ENCODE results near the gene BPIFB6.

BPIFB6 gene

DNA sequence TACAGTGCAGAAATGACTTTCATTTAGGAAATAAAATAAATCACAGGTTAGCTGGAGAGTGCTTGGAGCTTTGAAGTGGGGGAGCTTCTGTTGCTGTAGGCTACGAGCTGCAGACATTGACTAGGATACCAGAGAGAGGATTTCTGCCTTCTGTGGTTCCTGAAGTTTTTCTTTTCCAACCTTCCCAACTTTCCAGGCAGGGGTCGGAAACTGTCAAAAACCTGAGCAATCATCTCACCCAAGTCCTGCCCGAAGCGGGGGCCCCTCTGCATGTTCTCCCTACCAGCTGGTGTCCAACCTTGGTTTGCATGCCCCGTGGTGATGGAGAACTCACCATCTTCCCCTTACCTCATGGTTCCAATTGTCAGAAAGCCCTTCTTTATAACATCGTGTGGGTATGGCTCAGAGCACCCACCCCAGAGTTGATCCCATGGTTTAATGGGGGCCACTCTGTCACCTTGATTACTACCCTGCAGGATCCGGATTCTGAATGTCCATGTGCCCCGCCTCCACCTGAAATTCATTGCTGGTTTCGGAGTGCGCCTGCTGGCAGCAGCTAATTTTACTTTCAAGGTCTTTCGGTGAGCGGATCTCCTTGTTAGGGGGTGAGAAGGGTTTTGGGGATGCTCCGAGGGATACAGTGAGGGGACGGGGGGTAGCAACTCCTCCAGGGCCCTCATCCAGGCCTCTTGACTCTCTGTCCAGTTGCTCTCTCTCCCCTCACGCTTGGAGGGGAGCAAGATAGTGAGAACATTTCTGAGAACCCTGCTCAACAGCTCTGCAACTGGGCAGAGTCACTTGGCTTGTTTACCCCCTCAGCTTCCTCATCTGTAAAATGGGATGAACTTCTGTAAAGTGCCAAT lies 18.9 kb upstream of the BPIFB6 start:
- Histone ChIP-seq H3K27me3 (ENCODE audit: control insufficient read depth, insufficient read depth, low read length) (peaks cover 53% of the 10 kb centered on the region), H3K9me3 (replicated peaks; ENCODE audit: low read length) (no peaks in the 10 kb centered on the region), H3K4me3 (ENCODE audit: low read length) (no peak overlapping the region), H3K4me2 (ENCODE audit: low read length) (no peak overlapping the region), H3K36me3 (ENCODE audit: insufficient read depth, low read length) (no peaks in the 10 kb centered on the region), H3K4me1 (ENCODE audit: control insufficient read depth, insufficient read depth, low read length) (no peaks in the 10 kb centered on the region), H3K9ac (ENCODE audit: low read depth, low read length) (no peak overlapping the region)

DNA sequence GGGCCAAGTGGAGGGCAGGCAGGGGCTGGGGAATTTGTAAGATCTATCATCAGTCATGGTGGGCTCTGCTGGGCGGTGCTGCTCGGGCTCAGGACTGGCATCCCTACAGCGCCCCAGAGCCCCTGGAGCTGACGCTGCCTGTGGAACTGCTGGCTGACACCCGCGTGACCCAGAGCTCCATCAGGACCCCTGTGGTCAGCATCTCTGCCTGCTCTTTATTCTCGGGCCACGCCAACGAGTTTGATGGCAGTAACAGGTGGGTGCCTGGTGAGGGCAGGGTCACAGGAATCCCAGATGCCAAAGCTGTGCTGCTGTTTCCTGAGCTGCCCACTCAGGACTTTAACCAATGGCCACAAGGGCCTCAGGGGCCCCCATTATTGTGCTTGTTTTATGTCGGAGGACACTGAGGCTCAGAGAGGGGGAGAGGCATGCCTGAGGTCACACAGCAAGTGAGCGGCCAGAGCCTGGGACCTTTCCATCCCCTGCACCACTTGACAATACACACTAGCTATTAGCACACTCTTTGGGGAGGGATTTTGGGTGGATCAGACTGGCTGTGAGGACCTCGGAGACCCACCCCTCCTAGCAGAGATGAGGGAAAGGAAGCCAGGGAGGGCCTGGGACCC lies 17.6 kb upstream of the BPIFB6 start:
- no peak overlapping the region for H3K9ac ChIP-seq (ENCODE audit: low read depth, low read length)
- no peak overlapping the region for H3K4me2 ChIP-seq (ENCODE audit: low read length)
- H3K4me1 ChIP-seq (ENCODE audit: control insufficient read depth, insufficient read depth, low read length) = no peaks in the 10 kb centered on the region

DNA sequence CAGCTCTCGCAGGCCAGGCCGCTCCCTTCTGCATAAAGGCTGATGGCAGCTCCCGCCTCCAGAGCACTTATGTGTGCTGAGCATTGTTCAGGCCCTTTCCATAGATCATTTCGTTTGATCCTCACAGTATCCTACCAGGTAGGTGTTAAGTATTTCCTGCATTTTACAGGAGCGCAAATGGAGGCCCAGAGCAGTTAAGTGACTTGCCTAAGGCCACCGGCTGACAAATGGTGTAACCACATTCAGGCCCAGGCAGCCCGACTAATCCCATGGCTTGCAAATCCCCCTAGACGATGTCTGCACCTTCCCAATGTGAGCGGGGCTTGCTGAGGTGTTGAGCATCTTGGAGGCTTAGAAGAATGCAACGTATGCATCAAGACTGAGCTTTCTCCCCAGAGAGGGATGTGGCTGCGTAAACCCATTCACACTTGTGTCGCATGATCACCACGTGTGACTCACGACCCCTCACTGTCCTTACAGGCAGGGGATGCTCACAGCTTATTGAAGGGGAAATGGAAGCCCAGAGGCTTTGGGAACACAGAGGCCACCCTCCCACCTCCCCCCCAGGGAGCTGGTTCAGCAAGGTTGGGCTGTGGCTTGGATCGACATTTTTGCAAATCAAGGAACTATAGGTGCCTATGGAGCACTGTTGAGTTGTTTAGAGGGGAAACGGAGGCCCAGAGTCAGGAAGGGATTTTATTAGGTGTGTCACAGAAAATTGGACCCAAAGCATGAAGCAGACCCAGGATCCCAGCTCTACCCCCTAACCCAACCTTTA lies 16.9 kb upstream of the BPIFB6 start:
- no peak overlapping the region for H3K9ac ChIP-seq (ENCODE audit: low read depth, low read length)
- H3K4me1 ChIP-seq (ENCODE audit: control insufficient read depth, insufficient read depth, low read length) = no peaks in the 10 kb centered on the region

More for the DNA sequence above, 17.6 kb upstream of the BPIFB6 start:
- H3K4me3 ChIP-seq (ENCODE audit: low read length) = no peak overlapping the region
- H3K27me3 ChIP-seq (ENCODE audit: control insufficient read depth, insufficient read depth, low read length) = peaks cover 53% of the 10 kb centered on the region
- no peaks in the 10 kb centered on the region for H3K9me3 ChIP-seq (replicated peaks; ENCODE audit: low read length)
- no peaks in the 10 kb centered on the region for H3K36me3 ChIP-seq (ENCODE audit: insufficient read depth, low read length)

DNA sequence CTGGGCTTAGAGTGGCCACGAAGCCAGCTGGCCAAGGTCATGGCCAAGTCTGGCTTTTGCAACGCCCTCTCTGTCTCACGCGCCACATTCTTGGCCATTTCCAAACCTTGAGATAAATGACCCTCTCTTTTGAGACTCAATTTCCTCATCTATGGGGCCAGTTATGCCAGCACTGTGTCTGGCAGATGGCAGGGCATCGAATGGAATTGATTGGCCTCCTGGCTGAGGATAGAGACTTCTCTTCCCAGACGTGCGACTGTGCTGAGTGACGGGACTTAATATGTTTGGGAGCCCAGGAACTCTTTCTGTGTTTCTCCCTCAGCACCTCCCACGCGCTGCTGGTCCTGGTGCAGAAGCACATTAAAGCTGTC lies 16.3 kb upstream of the BPIFB6 start:
- no peaks in the 10 kb centered on the region for H3K9me3 ChIP-seq (replicated peaks; ENCODE audit: low read length)
- no peak overlapping the region for H3K4me2 ChIP-seq (ENCODE audit: low read length)
- H3K9ac ChIP-seq (ENCODE audit: low read depth, low read length) = no peak overlapping the region
- H3K4me3 ChIP-seq (ENCODE audit: low read length) = no peak overlapping the region
- no peaks in the 10 kb centered on the region for H3K36me3 ChIP-seq (ENCODE audit: insufficient read depth, low read length)
- peaks cover 56% of the 10 kb centered on the region for H3K27me3 ChIP-seq (ENCODE audit: control insufficient read depth, insufficient read depth, low read length)
- no peaks in the 10 kb centered on the region for H3K4me1 ChIP-seq (ENCODE audit: control insufficient read depth, insufficient read depth, low read length)

More for the DNA sequence above, 16.9 kb upstream of the BPIFB6 start:
- Histone ChIP-seq H3K4me2 (ENCODE audit: low read length) (no peak overlapping the region), H3K4me3 (ENCODE audit: low read length) (no peak overlapping the region), H3K9me3 (replicated peaks; ENCODE audit: low read length) (no peaks in the 10 kb centered on the region), H3K36me3 (ENCODE audit: insufficient read depth, low read length) (no peaks in the 10 kb centered on the region), H3K27me3 (ENCODE audit: control insufficient read depth, insufficient read depth, low read length) (peaks cover 53% of the 10 kb centered on the region)

DNA sequence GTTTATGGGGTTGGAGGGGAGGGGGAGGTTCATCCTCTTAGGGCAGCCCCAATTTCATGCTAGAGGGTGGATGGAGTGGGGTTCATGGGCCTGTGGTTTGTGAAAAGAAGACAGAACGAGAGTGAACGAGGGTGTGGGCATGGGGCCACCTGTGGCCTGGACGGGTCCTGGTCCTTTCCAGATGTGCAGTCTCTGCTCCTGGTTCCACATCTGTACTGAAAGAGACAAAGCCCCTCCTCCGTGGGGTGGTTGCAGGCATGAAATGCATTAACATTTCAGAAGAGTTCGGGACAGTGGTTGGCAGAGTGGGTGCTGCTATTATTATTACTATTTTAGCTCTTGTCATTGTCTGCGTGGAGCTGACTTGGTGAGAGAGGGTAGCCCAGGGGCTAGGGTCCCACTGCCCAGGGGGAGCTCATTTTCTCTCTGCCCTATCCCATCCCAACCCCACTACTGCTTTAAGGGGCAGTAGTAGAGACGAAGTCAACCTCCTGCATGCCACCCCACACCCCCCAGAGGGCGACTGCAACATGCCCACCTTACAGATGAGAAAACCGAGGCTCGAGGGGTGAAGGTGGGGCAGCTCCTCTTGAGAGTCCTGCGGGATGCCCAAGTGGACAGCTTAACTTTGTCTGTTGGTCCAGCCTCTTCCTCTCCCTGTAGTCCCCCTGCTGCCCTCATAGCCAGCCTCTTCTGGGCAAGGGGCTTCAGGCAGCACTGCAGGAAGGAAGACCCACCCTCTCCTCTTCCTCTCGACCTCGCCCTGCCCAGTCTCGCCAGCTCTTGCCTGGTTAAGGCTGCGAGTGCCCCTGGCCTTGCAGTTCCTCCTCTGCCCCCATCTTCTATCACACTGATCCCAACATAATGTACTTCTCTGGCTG lies 15.5 kb upstream of the BPIFB6 start:
- Histone ChIP-seq H3K9ac (ENCODE audit: low read depth, low read length) (no peak overlapping the region), H3K4me3 (ENCODE audit: low read length) (no peak overlapping the region), H3K4me2 (ENCODE audit: low read length) (no peak overlapping the region), H3K36me3 (ENCODE audit: insufficient read depth, low read length) (no peaks in the 10 kb centered on the region), H3K27me3 (ENCODE audit: control insufficient read depth, insufficient read depth, low read length) (peaks cover 60% of the 10 kb centered on the region), H3K9me3 (replicated peaks; ENCODE audit: low read length) (no peaks in the 10 kb centered on the region), H3K4me1 (ENCODE audit: control insufficient read depth, insufficient read depth, low read length) (no peaks in the 10 kb centered on the region)

DNA sequence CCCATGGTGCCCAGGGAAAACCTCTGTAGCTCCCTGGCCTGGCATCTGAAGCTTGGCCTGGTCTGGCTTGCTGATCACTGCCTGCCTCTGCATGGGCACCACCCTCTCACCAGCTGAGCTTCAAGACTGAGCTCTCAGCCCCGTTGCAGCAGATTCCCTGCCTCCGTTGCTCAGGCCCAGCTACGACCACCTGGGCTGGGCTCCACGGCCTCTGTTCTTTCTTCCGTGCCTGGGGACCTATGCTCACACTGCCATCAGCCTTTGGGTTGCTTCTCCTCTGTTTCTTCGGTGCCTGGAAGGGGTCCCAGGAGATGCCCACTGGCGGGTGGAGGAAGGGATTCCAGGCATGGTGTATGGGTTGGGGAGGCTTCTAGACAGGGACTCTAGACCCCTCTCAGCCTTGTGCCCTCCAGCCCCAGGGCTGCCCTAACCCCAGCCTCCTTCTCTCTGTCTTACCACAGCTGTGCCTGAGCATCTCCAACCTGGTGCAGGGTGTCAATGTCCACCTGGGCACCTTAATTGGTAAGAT lies 14.8 kb upstream of the BPIFB6 start:
- Histone ChIP-seq H3K9ac (ENCODE audit: low read depth, low read length) (no peak overlapping the region), H3K9me3 (replicated peaks; ENCODE audit: low read length) (no peaks in the 10 kb centered on the region), H3K4me2 (ENCODE audit: low read length) (no peak overlapping the region), H3K36me3 (ENCODE audit: insufficient read depth, low read length) (no peaks in the 10 kb centered on the region), H3K4me1 (ENCODE audit: control insufficient read depth, insufficient read depth, low read length) (no peaks in the 10 kb centered on the region), H3K4me3 (ENCODE audit: low read length) (no peak overlapping the region), H3K27me3 (ENCODE audit: control insufficient read depth, insufficient read depth, low read length) (peaks cover 54% of the 10 kb centered on the region)

DNA sequence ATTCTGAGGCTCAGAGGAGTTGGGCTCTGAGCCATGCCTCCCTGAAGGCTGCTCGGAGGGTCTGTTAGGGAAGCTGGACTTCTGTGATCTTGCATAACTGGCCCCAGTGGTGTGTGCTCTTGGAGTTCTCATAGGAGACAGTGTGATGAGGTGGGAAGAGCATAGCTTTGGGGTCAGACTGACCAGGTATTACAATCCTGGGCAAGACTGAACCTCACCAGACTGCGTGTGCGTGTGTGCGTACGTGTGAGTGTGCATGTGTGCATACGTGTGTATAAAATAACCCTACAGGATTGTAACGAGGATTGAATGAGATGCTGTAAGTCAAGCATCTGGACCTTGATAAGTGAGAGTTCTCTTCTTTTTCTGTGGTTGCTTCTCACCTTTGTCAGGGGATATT lies 13.9 kb upstream of the BPIFB6 start:
- Histone ChIP-seq H3K9ac (ENCODE audit: low read depth, low read length) (no peak overlapping the region), H3K27me3 (ENCODE audit: control insufficient read depth, insufficient read depth, low read length) (peaks cover 55% of the 10 kb centered on the region), H3K36me3 (ENCODE audit: insufficient read depth, low read length) (no peaks in the 10 kb centered on the region), H3K4me2 (ENCODE audit: low read length) (no peak overlapping the region), H3K4me1 (ENCODE audit: control insufficient read depth, insufficient read depth, low read length) (no peaks in the 10 kb centered on the region), H3K4me3 (ENCODE audit: low read length) (no peak overlapping the region), H3K9me3 (replicated peaks; ENCODE audit: low read length) (no peaks in the 10 kb centered on the region)

DNA sequence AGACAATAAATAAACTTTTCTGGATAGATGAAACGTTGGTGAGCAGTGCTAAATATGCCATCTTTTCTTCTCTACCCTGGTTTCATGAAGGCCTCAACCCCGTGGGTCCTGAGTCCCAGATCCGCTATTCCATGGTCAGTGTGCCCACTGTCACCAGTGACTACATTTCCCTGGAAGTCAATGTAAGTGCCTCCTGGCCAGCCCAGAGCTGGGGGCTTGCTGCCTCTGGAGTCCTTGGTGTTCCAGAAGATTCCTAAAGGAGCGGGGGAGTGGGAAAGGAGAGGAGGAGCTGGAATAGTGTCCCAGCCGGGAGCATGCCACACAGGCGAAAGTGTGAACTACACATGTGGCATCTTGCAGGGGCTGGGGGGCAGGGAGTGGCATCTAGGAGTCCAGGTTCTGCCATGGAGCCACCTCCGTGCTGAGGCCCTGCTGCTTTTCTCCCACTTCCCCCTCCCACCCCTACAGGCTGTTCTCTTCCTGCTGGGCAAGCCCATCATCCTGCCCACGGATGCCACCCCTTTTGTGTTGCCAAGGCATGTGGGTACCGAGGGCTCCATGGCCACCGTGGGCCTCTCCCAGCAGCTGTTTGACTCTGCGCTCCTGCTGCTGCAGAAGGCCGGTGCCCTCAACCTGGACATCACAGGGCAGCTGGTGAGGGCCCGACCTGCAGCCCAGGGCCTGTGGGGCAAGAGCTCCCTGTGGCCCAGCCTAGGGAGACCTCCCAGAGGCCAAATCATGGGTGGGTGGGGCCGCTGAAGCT lies 13.1 kb upstream of the BPIFB6 start:
- no peak overlapping the region for H3K9ac ChIP-seq (ENCODE audit: low read depth, low read length)
- no peaks in the 10 kb centered on the region for H3K36me3 ChIP-seq (ENCODE audit: insufficient read depth, low read length)
- H3K4me1 ChIP-seq (ENCODE audit: control insufficient read depth, insufficient read depth, low read length) = no peaks in the 10 kb centered on the region
- H3K4me2 ChIP-seq (ENCODE audit: low read length) = no peak overlapping the region
- no peak overlapping the region for H3K4me3 ChIP-seq (ENCODE audit: low read length)
- peaks cover 51% of the 10 kb centered on the region for H3K27me3 ChIP-seq (ENCODE audit: control insufficient read depth, insufficient read depth, low read length)
- no peaks in the 10 kb centered on the region for H3K9me3 ChIP-seq (replicated peaks; ENCODE audit: low read length)

DNA sequence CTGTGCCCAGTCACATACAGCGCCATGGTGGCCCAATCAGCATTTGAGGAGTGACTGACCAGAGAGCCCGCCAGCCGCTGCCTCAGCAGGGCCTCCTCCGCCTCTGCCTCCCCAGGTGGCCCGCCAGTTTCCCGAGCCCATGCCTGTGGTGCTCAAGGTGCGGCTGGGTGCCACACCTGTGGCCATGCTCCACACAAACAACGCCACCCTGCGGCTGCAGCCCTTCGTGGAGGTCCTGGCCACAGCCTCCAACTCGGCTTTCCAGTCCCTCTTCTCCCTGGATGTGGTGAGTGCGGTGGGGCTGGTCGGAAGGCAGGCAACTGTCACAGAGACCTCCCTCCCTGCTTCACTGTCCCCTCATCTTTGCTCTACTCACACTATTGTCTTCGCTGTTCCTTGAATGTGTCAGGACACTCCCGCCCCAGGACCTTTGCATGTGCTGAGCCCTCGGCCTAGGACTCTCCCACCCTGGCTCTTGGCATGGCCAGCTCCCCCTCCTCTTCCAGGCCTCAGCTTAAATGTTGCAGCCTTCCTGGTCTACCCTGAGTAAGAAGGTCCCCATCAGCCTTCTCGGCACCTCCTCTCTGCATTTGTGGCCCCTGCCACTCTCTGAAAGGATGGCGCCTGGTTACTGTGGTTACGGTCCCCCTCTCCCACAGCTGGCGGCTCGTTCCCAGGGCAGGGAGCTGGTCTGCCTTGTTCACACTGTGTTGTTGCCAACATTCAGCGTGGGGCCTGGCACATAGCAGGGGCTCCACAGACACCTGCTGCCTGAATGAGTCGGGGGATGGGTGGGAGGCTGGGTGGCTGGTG lies 11.8 kb upstream of the BPIFB6 start:
- no peaks in the 10 kb centered on the region for H3K9me3 ChIP-seq (replicated peaks; ENCODE audit: low read length)
- no peak overlapping the region for H3K4me3 ChIP-seq (ENCODE audit: low read length)
- H3K36me3 ChIP-seq (ENCODE audit: insufficient read depth, low read length) = no peaks in the 10 kb centered on the region
- no peak overlapping the region for H3K9ac ChIP-seq (ENCODE audit: low read depth, low read length)
- H3K4me1 ChIP-seq (ENCODE audit: control insufficient read depth, insufficient read depth, low read length) = no peaks in the 10 kb centered on the region
- no peak overlapping the region for H3K4me2 ChIP-seq (ENCODE audit: low read length)
- H3K27me3 ChIP-seq (ENCODE audit: control insufficient read depth, insufficient read depth, low read length) = peaks cover 42% of the 10 kb centered on the region

Data from skeletal muscle satellite cell (primary cell).